ENCODE measurements around the gene RHOG. TPM values are rescaled to one million over a fixed set of nuclear protein-coding genes. Genes with fewer than 3 reads are reported as not detected.
A peak's percentile ranks its signal among the peaks of the same experiment; 100 is the strongest.

Gene RHOG
- total RNA-seq, 1 donor from 2014 or later, result 24.2 TPM

DNA sequence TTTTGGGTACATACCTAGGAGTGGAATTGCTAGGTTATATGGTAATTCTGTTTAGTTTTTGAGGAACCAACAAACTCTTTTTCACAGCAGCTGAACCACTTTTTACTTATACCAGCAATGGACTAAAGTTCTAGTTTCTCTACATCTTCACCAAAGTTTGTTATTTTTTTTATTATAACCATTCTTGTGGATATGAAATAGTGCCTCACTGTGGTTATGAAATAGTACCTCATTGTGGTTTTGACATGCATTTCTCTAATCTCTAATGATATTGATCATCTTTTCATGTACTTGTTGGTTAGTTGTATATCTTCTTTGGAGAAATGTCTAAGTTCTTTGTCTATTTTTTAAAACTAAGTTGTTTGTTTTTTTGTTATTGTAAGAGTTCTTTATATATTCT, 41.9 kb upstream of the RHOG start:
- TF ChIP-seq, protein P1, sequence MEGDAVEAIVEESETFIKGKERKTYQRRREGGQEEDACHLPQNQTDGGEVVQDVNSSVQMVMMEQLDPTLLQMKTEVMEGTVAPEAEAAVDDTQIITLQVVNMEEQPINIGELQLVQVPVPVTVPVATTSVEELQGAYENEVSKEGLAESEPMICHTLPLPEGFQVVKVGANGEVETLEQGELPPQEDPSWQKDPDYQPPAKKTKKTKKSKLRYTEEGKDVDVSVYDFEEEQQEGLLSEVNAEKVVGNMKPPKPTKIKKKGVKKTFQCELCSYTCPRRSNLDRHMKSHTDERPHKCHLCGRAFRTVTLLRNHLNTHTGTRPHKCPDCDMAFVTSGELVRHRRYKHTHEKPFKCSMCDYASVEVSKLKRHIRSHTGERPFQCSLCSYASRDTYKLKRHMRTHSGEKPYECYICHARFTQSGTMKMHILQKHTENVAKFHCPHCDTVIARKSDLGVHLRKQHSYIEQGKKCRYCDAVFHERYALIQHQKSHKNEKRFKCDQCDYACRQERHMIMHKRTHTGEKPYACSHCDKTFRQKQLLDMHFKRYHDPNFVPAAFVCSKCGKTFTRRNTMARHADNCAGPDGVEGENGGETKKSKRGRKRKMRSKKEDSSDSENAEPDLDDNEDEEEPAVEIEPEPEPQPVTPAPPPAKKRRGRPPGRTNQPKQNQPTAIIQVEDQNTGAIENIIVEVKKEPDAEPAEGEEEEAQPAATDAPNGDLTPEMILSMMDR (IDR thresholded peaks at IDR 0.05; ENCODE audit: unreplicated experiment), result no peak
- no peaks in the 10 kb centered on the region for H3K27me3 Mint-ChIP-seq (ENCODE audit: low read depth)
- DNase-seq (ENCODE audit: low spot score in 2 of 2, unreplicated experiment in 2 of 2), result no peak
- H3K27ac Mint-ChIP-seq, result no peak overlapping the region
- H3K9me3 Mint-ChIP-seq, result peaks cover 3% of the 10 kb centered on the region
- H3K4me3 Mint-ChIP-seq, result no peak overlapping the region
- no peaks in the 10 kb centered on the region for H3K36me3 Mint-ChIP-seq
- H3K4me1 Mint-ChIP-seq, result peaks cover 11% of the 10 kb centered on the region

DNA sequence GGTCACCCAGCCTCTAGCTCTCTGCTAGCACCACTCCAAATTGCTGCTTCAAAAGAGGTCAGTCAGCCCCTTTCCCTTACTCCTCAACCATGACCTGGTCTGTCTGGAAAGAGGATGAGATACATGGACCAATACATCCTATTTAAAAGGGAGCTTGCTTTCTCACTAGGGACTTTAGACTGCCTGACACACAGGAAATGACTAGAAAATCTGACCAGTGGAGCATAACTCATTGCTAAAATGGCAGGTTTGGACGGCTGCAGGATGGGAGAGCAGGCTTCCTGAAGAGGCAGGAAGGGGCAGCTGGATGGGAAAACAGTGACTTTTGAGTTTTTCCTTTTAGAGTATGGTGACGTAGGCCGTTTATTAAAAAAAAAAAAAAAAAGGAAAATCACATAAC, 40.0 kb upstream of the RHOG start:
- Mint-ChIP-seq H3K36me3 (no peaks in the 10 kb centered on the region), H3K27ac (no peak overlapping the region), H3K4me1 (peaks cover 16% of the 10 kb centered on the region), H3K4me3 (no peak overlapping the region), H3K27me3 (ENCODE audit: low read depth) (no peaks in the 10 kb centered on the region), H3K9me3 (peaks cover 3% of the 10 kb centered on the region)
- no peak for DNase-seq (ENCODE audit: low spot score in 2 of 2, unreplicated experiment in 2 of 2)
- TF ChIP-seq, protein P1 (IDR thresholded peaks at IDR 0.05; ENCODE audit: unreplicated experiment), result no peak

DNA sequence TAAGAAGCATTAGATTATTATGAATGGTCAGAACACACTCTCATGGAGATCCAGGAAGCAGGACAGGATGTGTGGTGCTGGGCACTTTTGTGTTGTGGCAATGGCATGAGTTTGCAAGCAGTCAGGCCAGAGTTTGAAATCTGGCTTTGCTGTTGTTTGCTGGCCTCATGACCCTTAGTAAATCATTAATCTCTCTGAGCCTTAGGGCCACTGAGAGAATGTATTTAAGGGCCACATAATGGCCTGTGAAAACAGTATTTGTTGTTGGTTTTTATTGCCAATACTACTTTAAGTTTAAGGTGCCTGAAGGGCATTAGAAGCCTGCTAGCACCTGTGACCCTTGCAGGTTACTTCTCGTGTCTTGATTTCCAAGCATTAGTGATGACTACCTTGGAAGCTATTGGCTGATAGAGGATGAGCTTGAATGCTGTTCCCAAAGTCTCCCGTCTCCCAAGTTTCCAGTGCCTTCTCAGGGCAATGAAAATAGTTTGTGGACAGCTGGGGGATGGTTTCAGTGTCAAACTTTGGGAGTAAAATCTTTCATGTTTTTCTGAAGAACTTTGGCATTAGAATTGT, 39.3 kb upstream of the RHOG start:
- Mint-ChIP-seq H3K4me1 (peaks cover 16% of the 10 kb centered on the region), H3K27me3 (ENCODE audit: low read depth) (no peaks in the 10 kb centered on the region), H3K27ac (no peak overlapping the region), H3K9me3 (peaks cover 3% of the 10 kb centered on the region), H3K36me3 (no peaks in the 10 kb centered on the region), H3K4me3 (no peak overlapping the region)
- TF ChIP-seq, protein P1 (IDR thresholded peaks at IDR 0.05; ENCODE audit: unreplicated experiment), result no peak
- DNase-seq (ENCODE audit: low spot score in 2 of 2, unreplicated experiment in 2 of 2), result no peak

DNA sequence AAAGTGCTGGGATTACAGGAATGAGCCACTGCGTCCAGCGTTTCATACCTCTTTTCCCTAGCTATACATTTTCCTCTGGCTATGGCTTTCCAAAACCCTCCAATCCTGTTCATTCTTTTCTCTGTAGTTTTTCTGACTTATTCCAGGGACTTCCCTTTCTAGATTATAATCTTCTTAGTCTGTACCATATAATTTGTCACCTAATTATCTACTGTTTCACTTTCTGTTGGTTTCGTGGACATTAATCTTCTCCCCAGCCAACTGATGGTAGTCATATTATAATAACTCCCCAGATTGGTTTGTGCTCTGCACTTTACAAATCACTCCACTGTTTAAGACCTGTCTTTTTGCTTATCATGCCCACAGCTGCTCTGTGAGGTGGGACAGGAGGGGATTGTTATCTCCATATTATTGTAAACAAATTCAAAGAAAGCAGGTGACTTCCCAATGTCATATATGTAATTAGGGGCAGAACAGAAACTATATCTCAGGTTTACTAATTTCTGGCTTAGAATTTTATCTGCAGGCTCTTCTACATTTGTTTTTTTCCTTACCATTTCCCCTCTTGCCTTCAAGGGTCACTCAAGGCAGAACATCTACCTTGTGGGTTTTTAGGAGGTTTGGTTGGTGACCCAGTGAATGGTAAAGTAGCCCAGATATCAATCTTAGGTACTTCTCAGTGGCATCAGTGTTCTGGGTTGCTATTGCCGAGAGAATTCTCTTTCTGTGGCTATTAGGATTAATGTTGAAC, 38.6 kb upstream of the RHOG start:
- no peak for DNase-seq (ENCODE audit: low spot score in 2 of 2, unreplicated experiment in 2 of 2)
- peaks cover 16% of the 10 kb centered on the region for H3K4me1 Mint-ChIP-seq
- no peak overlapping the region for H3K4me3 Mint-ChIP-seq
- H3K27me3 Mint-ChIP-seq (ENCODE audit: low read depth), result no peaks in the 10 kb centered on the region
- TF ChIP-seq, protein P1 (IDR thresholded peaks at IDR 0.05; ENCODE audit: unreplicated experiment), result no peak
- peaks cover 3% of the 10 kb centered on the region for H3K9me3 Mint-ChIP-seq
- H3K36me3 Mint-ChIP-seq, result no peaks in the 10 kb centered on the region
- H3K27ac Mint-ChIP-seq, result peak overlapping the region; percentile 52

DNA sequence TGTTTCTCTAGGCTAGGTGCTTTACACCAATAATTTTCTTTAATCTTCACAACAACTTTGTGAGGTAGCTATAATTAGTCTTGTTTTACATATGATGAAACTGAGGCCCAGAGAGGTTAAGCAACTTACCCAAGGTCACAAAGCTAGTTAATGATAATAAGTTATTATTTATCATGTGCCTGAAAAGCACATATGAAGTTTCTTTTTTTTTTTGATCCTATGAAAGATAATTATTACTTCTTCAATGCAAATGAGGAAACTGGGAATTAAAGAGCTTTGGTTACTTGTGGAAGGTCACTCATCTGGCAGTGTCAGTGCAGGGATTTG, 37.5 kb upstream of the RHOG start:
- Mint-ChIP-seq H3K4me3 (no peak overlapping the region), H3K27ac (no peak overlapping the region), H3K36me3 (no peaks in the 10 kb centered on the region), H3K9me3 (peaks cover 3% of the 10 kb centered on the region), H3K27me3 (ENCODE audit: low read depth) (no peaks in the 10 kb centered on the region), H3K4me1 (peaks cover 16% of the 10 kb centered on the region)
- DNase-seq (ENCODE audit: low spot score in 2 of 2, unreplicated experiment in 2 of 2), result no peak
- TF ChIP-seq, protein P1 (IDR thresholded peaks at IDR 0.05; ENCODE audit: unreplicated experiment), result no peak

Measured in mesothelial cell of epicardium (in vitro differentiated cells).